Heart left ventricle (tissue), 13 donors: ENCODE measurements around the gene DBH.

Experiments
- CTCF ChIP-seq, 12 donors: fragments of 200-600 bp; sonication (generic) in 4 of 12; IDR thresholded peaks; one replicate each; pipeline versions ENCODE4 v1.5.0 to v1.8.0; 2018 to 2022; ENCODE audit warnings: antibody characterized with exemption in 12 of 12, mild to moderate bottlenecking in 5 of 12
- POLR2A ChIP-seq, 2 donors: fragments of 450-650 bp; IDR thresholded peaks; one replicate each; pipeline ENCODE4 v1.6.1; 2017; ENCODE audit warnings: antibody characterized with exemption in 2 of 2, mild to moderate bottlenecking in 2 of 2, moderate library complexity in 2 of 2
- donor health status: ischemic (EF 13 %, LVEDD 7.1; RV severe dilation, severe dysfunction).
- donor health status: DM: no; HTN: yes; CAD: no.
- donor health status: DM: no; HTN: no; CAD: no.
- donor health status: ischemic (EF 25% LVEDD 6.9; RV normal size, moderate dysfunction).
- donor health status: ischemic (EF 25% LVEDD 5.7; RV mildly dilated, moderate dysfunction).
- donor health status: ischemic (EF 35%, LVEDD 5.7; RV mildly dilated, moderate dysfunction).
- donor health status: nonischemic (EF 11% LVEDD 7.7; RV severe dilation, severe dysfunction).
- donor health status: DM: yes; HTN: yes; CAD: no.
- donor health status: PGD.
- donor health status: ischemic (EF 29% LVEDD 5.4; RV normal size, mild dysfunction).
- donor health status: nonischemic (EF 23%, LVEDD 6.1; RV moderate dilation, normal function).

- TF ChIP-seq CTCF (IDR thresholded peaks at IDR 0.05) (no peak), POLR2A (IDR thresholded peaks at IDR 0.05) (no peak)
These were observed 20.5 kb upstream of the DBH start for GRCh38 chr9:133615606-133616188.
